WTC11 (cell line): ENCODE measurements around the gene PLEKHF1.

Experiments
- CTCF ChIP-seq: fragments of 200-600 bp; IDR thresholded peaks from 2 replicates; pipeline ENCODE4 v1.8.0; 2022; ENCODE audit warnings: antibody characterized with exemption
- E2F4 ChIP-seq: sonication (generic); formaldehyde crosslinking; IDR thresholded peaks from 2 replicates; pipeline ENCODE4 v1.8.1; 2022; ENCODE audit warnings: low read depth, mild to moderate bottlenecking, moderate library complexity, missing genetic modification reagents, borderline replicate concordance
- ETV6 ChIP-seq: sonication (generic); formaldehyde crosslinking; IDR thresholded peaks from 2 replicates; pipeline ENCODE4 v1.8.1; 2022; ENCODE audit warnings: mild to moderate bottlenecking, missing genetic modification reagents
- FOXJ3 ChIP-seq: sonication (generic); formaldehyde crosslinking; IDR thresholded peaks from 2 replicates; pipeline ENCODE4 v1.9.0; 2021; ENCODE audit warnings: missing genetic modification reagents, mild to moderate bottlenecking, borderline replicate concordance
- FOXK1 ChIP-seq: sonication (generic); formaldehyde crosslinking; IDR thresholded peaks from 2 replicates; pipeline ENCODE4 v1.8.0; 2022; ENCODE audit warnings: mild to moderate bottlenecking, moderate library complexity, missing genetic modification reagents
- FOXP1 ChIP-seq: sonication (generic); formaldehyde crosslinking; IDR thresholded peaks from 2 replicates; pipeline ENCODE4 v1.8.0; 2022; ENCODE audit warnings: missing genetic modification reagents, mild to moderate bottlenecking, moderate library complexity, borderline replicate concordance
- GTF2I ChIP-seq: fragments of 250-450 bp; sonication (Bioruptor Pico); conservative IDR thresholded peaks from 2 replicates; pipeline ENCODE4 v1.4.0; 2021; ENCODE audit warnings: mild to moderate bottlenecking
- JAZF1 ChIP-seq: fragments of 250-450 bp; sonication (Bioruptor Pico); IDR thresholded peaks from 2 replicates; pipeline ENCODE4 v1.9.0; 2021; ENCODE audit warnings: moderate library complexity, mild to moderate bottlenecking, inconsistent platforms
- JUN ChIP-seq: sonication (generic); formaldehyde crosslinking; IDR thresholded peaks from 2 replicates; pipeline ENCODE4 v1.8.0; 2023; ENCODE audit warnings: mild to moderate bottlenecking, missing genetic modification reagents
- KAT7 ChIP-seq: sonication (generic); formaldehyde crosslinking; IDR thresholded peaks from 2 replicates; pipeline ENCODE4 v1.8.1; 2023; ENCODE audit warnings: missing genetic modification reagents, mild to moderate bottlenecking, borderline replicate concordance
- PRDM15 ChIP-seq: sonication (generic); formaldehyde crosslinking; IDR thresholded peaks from 2 replicates; pipeline ENCODE4 v1.8.0; 2022; ENCODE audit warnings: missing genetic modification reagents
- PREB ChIP-seq: sonication (generic); formaldehyde crosslinking; IDR thresholded peaks from 2 replicates; pipeline ENCODE4 v1.8.1; 2022; ENCODE audit warnings: mild to moderate bottlenecking, missing genetic modification reagents, moderate library complexity, borderline replicate concordance
- TCF7 ChIP-seq: sonication (generic); formaldehyde crosslinking; IDR thresholded peaks from 2 replicates; pipeline ENCODE4 v1.8.0; 2022; ENCODE audit warnings: mild to moderate bottlenecking, low read depth, missing genetic modification reagents, moderate library complexity

GRCh38 chr19:29694161-29694560 lies 28.9 kb downstream of the PLEKHF1 start:
- no peak for TF ChIP-seq CTCF
- TF ChIP-seq JAZF1 (CRISPR knock-in tag), result no peak
- no peak for TF ChIP-seq FOXK1 (CRISPR knock-in tag)
- no peak for TF ChIP-seq FOXP1 (CRISPR knock-in tag)
- no peak for TF ChIP-seq PREB (CRISPR knock-in tag)
- no peak for TF ChIP-seq TCF7 (CRISPR knock-in tag)
- TF ChIP-seq PRDM15 (CRISPR knock-in tag), result no peak
- no peak for TF ChIP-seq KAT7 (CRISPR knock-in tag)
- TF ChIP-seq E2F4 (CRISPR knock-in tag), result no peak
- TF ChIP-seq FOXJ3 (CRISPR knock-in tag), result no peak
- TF ChIP-seq JUN, result no peak
- TF ChIP-seq ETV6 (CRISPR knock-in tag), result no peak
- TF ChIP-seq GTF2I, result no peak
